LoVo (cell line): ENCODE data around the gene CYTH2.

Experiments
- DNase-seq: peaks from one replicate; pipeline ENCODE4 v3.0.0-alpha.2; 2016; ENCODE audit warnings: low spot score

The CYTH2 gene

GRCh38 chr19:48513289-48514122 is 44.3 kb downstream of the CYTH2 start:
- DNase-seq, result peak; percentile 72

DNA sequence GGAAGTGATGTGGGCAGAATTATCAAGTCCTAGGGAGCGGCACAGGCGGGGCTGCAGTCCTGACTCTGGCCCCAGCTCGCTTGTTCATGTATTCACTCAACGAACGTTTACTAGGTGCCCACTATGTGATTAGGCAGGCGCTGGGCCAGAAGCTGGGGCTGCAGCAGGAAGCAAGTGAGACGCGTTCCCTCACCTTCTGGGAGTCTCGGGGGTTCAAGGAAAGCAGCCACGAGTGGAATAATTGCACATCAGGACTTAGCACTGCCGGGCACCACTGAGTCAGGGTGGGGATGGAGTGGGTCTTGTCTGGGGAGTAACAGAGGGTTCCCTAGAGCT is 44.9 kb downstream of the CYTH2 start:
- DNase-seq, result no peak

DNA sequence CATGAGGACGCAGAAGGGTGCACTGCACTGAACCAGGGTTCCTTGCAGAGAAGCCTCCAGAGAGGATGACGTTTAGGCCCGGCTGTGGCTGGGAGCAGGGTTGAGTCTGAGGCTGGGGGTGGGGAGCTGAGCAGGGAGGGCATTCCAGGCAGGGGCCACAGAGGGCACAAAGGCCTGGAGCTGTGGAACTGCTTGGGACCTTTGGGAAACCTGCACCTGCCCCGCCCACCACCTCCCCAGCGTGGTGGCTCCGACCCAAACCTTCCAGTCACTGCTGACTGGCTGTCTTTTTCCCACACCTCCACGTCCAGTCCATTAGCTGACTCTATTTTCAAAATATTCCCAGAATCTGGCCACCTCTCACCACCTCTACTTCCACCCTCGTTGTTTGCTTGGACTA is 47.4 kb downstream of the CYTH2 start:
- no peak for DNase-seq

GRCh38 chr19:48518207-48518606 is 49.0 kb downstream of the CYTH2 start:
- no peak for DNase-seq

DNA sequence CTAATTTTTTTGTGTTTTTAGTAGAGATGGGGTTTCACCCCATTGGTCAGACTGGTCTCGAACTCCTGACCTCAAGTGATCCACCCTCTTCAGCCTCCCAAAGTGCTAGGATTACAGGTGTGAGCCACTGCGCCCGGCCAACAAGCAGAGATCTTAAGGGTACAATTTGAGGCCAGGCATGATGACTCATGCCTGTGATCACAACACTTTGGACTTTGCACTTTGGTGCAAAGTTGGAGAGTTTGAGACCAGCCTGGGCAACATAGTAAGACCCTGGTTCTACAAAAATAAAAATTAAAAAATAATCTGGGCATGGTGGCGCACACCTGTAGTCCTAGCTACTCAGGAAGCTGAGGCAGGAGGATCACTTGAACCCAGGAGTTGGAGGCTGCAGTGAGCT is 50.3 kb downstream of the CYTH2 start:
- peak; percentile 48 for DNase-seq

DNA sequence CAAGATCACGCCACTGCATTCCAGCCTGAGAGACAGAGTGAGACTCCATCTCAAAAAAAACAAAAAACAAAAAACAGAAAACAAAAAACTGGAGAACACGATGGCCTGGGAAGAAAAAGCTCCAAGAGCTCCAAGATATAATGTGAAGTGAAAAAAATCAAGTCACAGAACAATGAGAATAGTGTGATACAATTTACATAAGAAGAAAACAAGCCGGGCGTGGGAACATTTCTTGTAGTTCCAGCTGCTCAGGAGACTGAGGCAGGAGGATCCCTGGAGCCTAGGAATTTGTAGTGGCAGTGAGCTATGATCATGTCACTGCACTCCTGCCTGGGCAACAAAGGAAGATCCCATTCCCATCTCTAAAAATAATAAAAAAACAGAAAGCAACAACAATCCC is 51.0 kb downstream of the CYTH2 start:
- no peak for DNase-seq

- DNase-seq, result no peak
Observed at GRCh38 chr19:48524221-48524620, 55.1 kb downstream of the CYTH2 start.

GRCh38 chr19:48524732-48525131 is 55.6 kb downstream of the CYTH2 start:
- no peak for DNase-seq

DNA sequence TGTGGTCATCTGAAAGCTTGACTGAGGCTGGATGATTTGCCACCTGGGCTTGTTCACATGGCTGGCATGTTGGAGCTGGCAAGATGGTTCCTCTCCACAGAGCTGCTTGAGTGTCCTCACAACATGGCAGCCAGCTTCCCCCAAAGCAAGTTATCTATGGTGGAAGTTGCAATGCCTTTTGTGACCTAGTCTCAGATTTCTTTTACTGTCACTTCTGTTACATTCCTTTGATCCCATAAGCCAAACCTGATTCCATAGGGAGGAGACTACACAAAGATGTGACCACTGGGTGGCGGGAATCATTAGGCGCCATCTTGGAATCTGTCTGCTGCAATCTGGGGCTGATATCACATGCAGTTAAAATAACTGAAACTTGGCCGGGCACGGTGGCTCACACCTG is 60.0 kb downstream of the CYTH2 start:
- DNase-seq, result no peak

GRCh38 chr19:48530066-48530720 is 61.0 kb downstream of the CYTH2 start:
- no peak for DNase-seq

- DNase-seq, result no peak
Observed at GRCh38 chr19:48530770-48531169, 61.6 kb downstream of the CYTH2 start.
